Sigmoid colon (tissue), 3 donors: ENCODE results near the gene MBLAC1.

Experiments used
- POLR2A ChIP-seq, 2 donors: fragments of 450-650 bp; IDR thresholded peaks; one replicate each; pipeline ENCODE4 v1.6.1; 2016; ENCODE audit warnings: antibody characterized with exemption in 2 of 2, mild to moderate bottlenecking in 2 of 2, moderate library complexity in 2 of 2
- TF ChIP-seq, protein P1 (sequence below), 4 experiments: fragments of 450-650 bp in 3 of 4; fragments of 200-600 bp in 1 of 4; IDR thresholded peaks; one replicate each; pipeline ENCODE4 v1.5.1; 2016 to 2019; ENCODE audit warnings: antibody characterized with exemption in 4 of 4, mild to moderate bottlenecking in 3 of 4, moderate library complexity in 2 of 4

DNA sequence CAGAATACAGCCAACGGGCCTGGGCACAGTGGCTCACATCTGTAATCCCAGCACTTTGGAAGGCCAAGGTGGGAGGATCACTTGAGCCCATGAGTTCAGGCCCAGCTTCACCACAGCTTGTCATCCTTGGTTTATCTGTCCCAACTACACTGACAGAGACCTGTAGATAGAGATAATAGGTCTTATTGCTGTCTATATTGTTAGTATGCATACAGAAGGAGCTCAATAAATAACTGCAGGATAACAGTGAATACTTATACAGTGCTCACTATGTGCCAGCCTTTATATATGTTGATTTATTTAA, 6.1 kb upstream of the MBLAC1 start:
- no peak for TF ChIP-seq POLR2A (IDR thresholded peaks at IDR 0.05)
- TF ChIP-seq, protein P1, sequence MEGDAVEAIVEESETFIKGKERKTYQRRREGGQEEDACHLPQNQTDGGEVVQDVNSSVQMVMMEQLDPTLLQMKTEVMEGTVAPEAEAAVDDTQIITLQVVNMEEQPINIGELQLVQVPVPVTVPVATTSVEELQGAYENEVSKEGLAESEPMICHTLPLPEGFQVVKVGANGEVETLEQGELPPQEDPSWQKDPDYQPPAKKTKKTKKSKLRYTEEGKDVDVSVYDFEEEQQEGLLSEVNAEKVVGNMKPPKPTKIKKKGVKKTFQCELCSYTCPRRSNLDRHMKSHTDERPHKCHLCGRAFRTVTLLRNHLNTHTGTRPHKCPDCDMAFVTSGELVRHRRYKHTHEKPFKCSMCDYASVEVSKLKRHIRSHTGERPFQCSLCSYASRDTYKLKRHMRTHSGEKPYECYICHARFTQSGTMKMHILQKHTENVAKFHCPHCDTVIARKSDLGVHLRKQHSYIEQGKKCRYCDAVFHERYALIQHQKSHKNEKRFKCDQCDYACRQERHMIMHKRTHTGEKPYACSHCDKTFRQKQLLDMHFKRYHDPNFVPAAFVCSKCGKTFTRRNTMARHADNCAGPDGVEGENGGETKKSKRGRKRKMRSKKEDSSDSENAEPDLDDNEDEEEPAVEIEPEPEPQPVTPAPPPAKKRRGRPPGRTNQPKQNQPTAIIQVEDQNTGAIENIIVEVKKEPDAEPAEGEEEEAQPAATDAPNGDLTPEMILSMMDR (IDR thresholded peaks at IDR 0.05), result no peak
